Measurements from ENCODE around the gene PRKCH.

The PRKCH gene

GRCh38 chr14:61569812-61570548 lies 248.6 kb downstream of the PRKCH start:
- TF ChIP-seq SPI1 (IDR thresholded peaks at IDR 0.05; ENCODE audit: low read depth, low read length) (no peak), POU2F2 (IDR thresholded peaks at IDR 0.05; ENCODE audit: low read depth, low read length) (no peak), PAX5 (IDR thresholded peaks at IDR 0.05; ENCODE audit: insufficient read depth, low read length, severe bottlenecking) (no peak), POLR2AphosphoS5 (IDR thresholded peaks at IDR 0.05; ENCODE audit: low read depth, low read length) (no peak), TAF1 (IDR thresholded peaks at IDR 0.05; ENCODE audit: low read depth, low read length) (no peak), POLR2A (IDR thresholded peaks at IDR 0.05; ENCODE audit: low read depth, low read length) (no peak)
- no peak for FAIRE-seq
- no peak for DNase-seq (ENCODE audit: insufficient read length, low spot score)

- no peak for DNase-seq (ENCODE audit: insufficient read length, low spot score)
- TF ChIP-seq POLR2AphosphoS5 (IDR thresholded peaks at IDR 0.05; ENCODE audit: low read depth, low read length) (no peak), PAX5 (IDR thresholded peaks at IDR 0.05; ENCODE audit: insufficient read depth, low read length, severe bottlenecking) (no peak), TAF1 (IDR thresholded peaks at IDR 0.05; ENCODE audit: low read depth, low read length) (no peak), POLR2A (IDR thresholded peaks at IDR 0.05; ENCODE audit: low read depth, low read length) (no peak), POU2F2 (IDR thresholded peaks at IDR 0.05; ENCODE audit: low read depth, low read length) (no peak), SPI1 (IDR thresholded peaks at IDR 0.05; ENCODE audit: low read depth, low read length) (no peak)
- FAIRE-seq: no peak
These were observed 249.3 kb downstream of the PRKCH start for GRCh38 chr14:61570549-61571290.

GRCh38 chr14:61571917-61572316 lies 250.5 kb downstream of the PRKCH start:
- no peak for TF ChIP-seq POLR2A (IDR thresholded peaks at IDR 0.05; ENCODE audit: low read depth, low read length)
- no peak for TF ChIP-seq POU2F2 (IDR thresholded peaks at IDR 0.05; ENCODE audit: low read depth, low read length)
- TF ChIP-seq TAF1 (IDR thresholded peaks at IDR 0.05; ENCODE audit: low read depth, low read length): no peak
- no peak for TF ChIP-seq SPI1 (IDR thresholded peaks at IDR 0.05; ENCODE audit: low read depth, low read length)
- TF ChIP-seq PAX5 (IDR thresholded peaks at IDR 0.05; ENCODE audit: insufficient read depth, low read length, severe bottlenecking): no peak
- TF ChIP-seq POLR2AphosphoS5 (IDR thresholded peaks at IDR 0.05; ENCODE audit: low read depth, low read length): no peak
- DNase-seq (ENCODE audit: insufficient read length, low spot score) (no peak), FAIRE-seq (no peak)

- FAIRE-seq (no peak), DNase-seq (ENCODE audit: insufficient read length, low spot score) (no peak)
- no peak for TF ChIP-seq POU2F2 (IDR thresholded peaks at IDR 0.05; ENCODE audit: low read depth, low read length)
- no peak for TF ChIP-seq TAF1 (IDR thresholded peaks at IDR 0.05; ENCODE audit: low read depth, low read length)
- no peak for TF ChIP-seq POLR2AphosphoS5 (IDR thresholded peaks at IDR 0.05; ENCODE audit: low read depth, low read length)
- no peak for TF ChIP-seq PAX5 (IDR thresholded peaks at IDR 0.05; ENCODE audit: insufficient read depth, low read length, severe bottlenecking)
- TF ChIP-seq SPI1 (IDR thresholded peaks at IDR 0.05; ENCODE audit: low read depth, low read length): no peak
- no peak for TF ChIP-seq POLR2A (IDR thresholded peaks at IDR 0.05; ENCODE audit: low read depth, low read length)
These were observed 251.9 kb downstream of the PRKCH start for GRCh38 chr14:61573321-61573720.

- TF ChIP-seq POLR2A (IDR thresholded peaks at IDR 0.05; ENCODE audit: low read depth, low read length) (no peak), SPI1 (IDR thresholded peaks at IDR 0.05; ENCODE audit: low read depth, low read length) (no peak), TAF1 (IDR thresholded peaks at IDR 0.05; ENCODE audit: low read depth, low read length) (no peak), POU2F2 (IDR thresholded peaks at IDR 0.05; ENCODE audit: low read depth, low read length) (no peak), POLR2AphosphoS5 (IDR thresholded peaks at IDR 0.05; ENCODE audit: low read depth, low read length) (no peak), PAX5 (IDR thresholded peaks at IDR 0.05; ENCODE audit: insufficient read depth, low read length, severe bottlenecking) (no peak)
- FAIRE-seq (no peak), DNase-seq (ENCODE audit: insufficient read length, low spot score) (no peak)
These were observed 252.6 kb downstream of the PRKCH start for GRCh38 chr14:61573748-61574513.

GRCh38 chr14:61574514-61574807 lies 253.1 kb downstream of the PRKCH start:
- no peak for FAIRE-seq
- no peak for DNase-seq (ENCODE audit: insufficient read length, low spot score)
- no peak for TF ChIP-seq POU2F2 (IDR thresholded peaks at IDR 0.05; ENCODE audit: low read depth, low read length)
- no peak for TF ChIP-seq POLR2AphosphoS5 (IDR thresholded peaks at IDR 0.05; ENCODE audit: low read depth, low read length)
- TF ChIP-seq POLR2A (IDR thresholded peaks at IDR 0.05; ENCODE audit: low read depth, low read length): no peak

- DNase-seq (ENCODE audit: insufficient read length, low spot score): no peak
- TF ChIP-seq SPI1 (IDR thresholded peaks at IDR 0.05; ENCODE audit: low read depth, low read length) (no peak), TAF1 (IDR thresholded peaks at IDR 0.05; ENCODE audit: low read depth, low read length) (no peak), POU2F2 (IDR thresholded peaks at IDR 0.05; ENCODE audit: low read depth, low read length) (no peak), PAX5 (IDR thresholded peaks at IDR 0.05; ENCODE audit: insufficient read depth, low read length, severe bottlenecking) (no peak), POLR2A (IDR thresholded peaks at IDR 0.05; ENCODE audit: low read depth, low read length) (no peak), POLR2AphosphoS5 (IDR thresholded peaks at IDR 0.05; ENCODE audit: low read depth, low read length) (no peak)
- FAIRE-seq: no peak
These were observed 253.7 kb downstream of the PRKCH start for GRCh38 chr14:61575126-61575525.

- no peak for DNase-seq (ENCODE audit: insufficient read length, low spot score)
- FAIRE-seq: no peak
These were observed 254.3 kb downstream of the PRKCH start for GRCh38 chr14:61575551-61576150.

More at GRCh38 chr14:61575551-61576150, 254.3 kb downstream of the PRKCH start:
- no peak for TF ChIP-seq POU2F2 (IDR thresholded peaks at IDR 0.05; ENCODE audit: low read depth, low read length)
- TF ChIP-seq POLR2AphosphoS5 (IDR thresholded peaks at IDR 0.05; ENCODE audit: low read depth, low read length): no peak
- no peak for TF ChIP-seq TAF1 (IDR thresholded peaks at IDR 0.05; ENCODE audit: low read depth, low read length)
- TF ChIP-seq SPI1 (IDR thresholded peaks at IDR 0.05; ENCODE audit: low read depth, low read length): no peak
- no peak for TF ChIP-seq PAX5 (IDR thresholded peaks at IDR 0.05; ENCODE audit: insufficient read depth, low read length, severe bottlenecking)
- no peak for TF ChIP-seq POLR2A (IDR thresholded peaks at IDR 0.05; ENCODE audit: low read depth, low read length)
